H1 (cell line): Measurements from ENCODE around the gene ADAM22. TPM values are rescaled to one million over a fixed set of nuclear protein-coding genes. Genes with fewer than 3 reads are reported as not detected.
"Not testable (repeated sequence)": the region's sequence is repeated elsewhere in the genome, so short reads cannot be mapped to it uniquely, and the experiment has no call there.

Experiments
- CTCF ChIA-PET: fragments of 300-600 bp; sonication (Branson Sonifier 250); formaldehyde crosslinking; loops from one replicate; lab custom pipeline; 2021; ENCODE audit not compliant: partially characterized antibody; lab: Charles Lee
- POLR2A ChIA-PET: fragments of 300-600 bp; sonication (Branson Sonifier 250); formaldehyde crosslinking; loops from one replicate; lab custom pipeline; 2021; ENCODE audit warnings: inconsistent platforms; ENCODE audit not compliant: partially characterized antibody; lab: Charles Lee
- DNase-seq, 2 experiments: peaks; one replicate each; pipeline versions ENCODE4 v3.0.0 to v3.0.0-alpha.2; 2010 to 2022; ENCODE audit warnings: low spot score in 2 of 2, low read depth in 1 of 2, mixed read lengths in 1 of 2
- FAIRE-seq: peaks from 2 replicates; lab custom pipeline; 2011; peaks lifted over from hg19 to GRCh38; lab: Jason Lieb, UNC
- H2AFZ ChIP-seq: 2 replicates; pipeline ENCODE4 v1.8.1; 2012; ENCODE audit warnings: low read length, inconsistent platforms
- H2AK5ac ChIP-seq: 2 replicates; pipeline ENCODE4 v1.6.1; 2013; ENCODE audit warnings: low read depth, low read length
- H2BK120ac ChIP-seq: replicated peaks from 2 replicates; pipeline ENCODE3; 2013; ENCODE audit warnings: low read depth, low read length, inconsistent platforms
- H2BK12ac ChIP-seq: 2 replicates; pipeline ENCODE4 v1.6.1; 2013; ENCODE audit warnings: low read depth, low read length
- H2BK15ac ChIP-seq: 2 replicates; pipeline ENCODE4 v1.6.1; 2013; ENCODE audit warnings: low read length
- H2BK20ac ChIP-seq: 2 replicates; pipeline ENCODE4 v1.6.1; 2013; ENCODE audit warnings: low read length
- H2BK5ac ChIP-seq: 2 replicates; pipeline ENCODE4 v1.6.1; 2013; ENCODE audit warnings: low read depth, low read length
- H3K14ac ChIP-seq: 2 replicates; pipeline ENCODE4 v1.6.1; 2013; ENCODE audit warnings: inconsistent platforms; ENCODE audit not compliant: insufficient read length
- H3K18ac ChIP-seq: 2 replicates; pipeline ENCODE4 v1.6.1; 2013; ENCODE audit warnings: low read length; ENCODE audit errors: extremely low read depth
- H3K23ac ChIP-seq: 2 replicates; pipeline ENCODE4 v1.6.1; 2013; ENCODE audit warnings: inconsistent platforms; ENCODE audit not compliant: insufficient read length
- H3K23me2 ChIP-seq: 2 replicates; pipeline ENCODE4 v1.6.1; 2013; ENCODE audit warnings: low read depth, low read length
- H3K27ac ChIP-seq: 2 replicates; pipeline ENCODE4 v1.6.1; 2011; ENCODE audit warnings: low read depth, low read length, inconsistent platforms
- H3K27me3 ChIP-seq, 4 experiments: replicated peaks in 1 of 4; 1 replicate in 1 of 4; 2 replicates in 3 of 4; pipeline versions ENCODE4 v1.6.1 to v1.8.1; 2011 to 2013; ENCODE audit warnings: low read length in 3 of 4, mild to moderate bottlenecking in 3 of 4, inconsistent platforms in 2 of 4, mixed read lengths in 2 of 4, moderate library complexity in 1 of 4; ENCODE audit not compliant: control insufficient read depth in 3 of 4, insufficient read depth in 3 of 4; ENCODE audit errors: extremely low read depth in 1 of 4
- H3K36me3 ChIP-seq, 4 experiments: 2 replicates each; pipeline versions ENCODE4 v1.6.1 to v1.8.1; 2011 to 2013; ENCODE audit warnings: mild to moderate bottlenecking in 4 of 4, low read length in 3 of 4, moderate library complexity in 2 of 4, control low read depth in 1 of 4, inconsistent platforms in 1 of 4; ENCODE audit not compliant: insufficient read depth in 4 of 4, control insufficient read depth in 2 of 4
- H3K4ac ChIP-seq: replicated peaks from 2 replicates; pipeline ENCODE3; 2013; ENCODE audit warnings: low read length, low read depth, mixed read lengths, inconsistent platforms; ENCODE audit not compliant: insufficient read length
- H3K4me1 ChIP-seq, 4 experiments: replicated peaks in 1 of 4; 1 replicate in 1 of 4; 2 replicates in 3 of 4; pipeline versions ENCODE4 v1.6.1 to v1.8.1; 2011 to 2013; ENCODE audit warnings: low read length in 3 of 4, inconsistent platforms in 2 of 4, mixed read lengths in 1 of 4; ENCODE audit not compliant: insufficient read depth in 4 of 4, control insufficient read depth in 3 of 4
- H3K4me2 ChIP-seq, 2 experiments: 2 replicates each; pipeline versions ENCODE4 v1.6.1 to v1.8.1; 2011 to 2013; ENCODE audit warnings: low read depth in 2 of 2, low read length in 2 of 2, control low read depth in 1 of 2, inconsistent platforms in 1 of 2, mild to moderate bottlenecking in 1 of 2; ENCODE audit not compliant: insufficient read depth in 1 of 2
- H3K4me3 ChIP-seq, 4 experiments: fragments of 200-600, 300-600 bp in 1 of 4; sonication (generic), shearing (Covaris generic), sonication (Bioruptor Twin) in 1 of 4; 2 replicates each; pipeline versions ENCODE4 v1.5.1 to v1.8.1; 2011 to 2016; ENCODE audit warnings: low read length in 4 of 4, low read depth in 3 of 4, control low read depth in 2 of 4, inconsistent platforms in 2 of 4, mild to moderate bottlenecking in 2 of 4, mixed read lengths in 1 of 4, moderate library complexity in 1 of 4; ENCODE audit not compliant: insufficient read depth in 2 of 4; ENCODE audit errors: extremely low read depth in 1 of 4
- H3K56ac ChIP-seq: replicated peaks from 2 replicates; pipeline ENCODE3; 2013; ENCODE audit warnings: low read depth, mild to moderate bottlenecking, mixed read lengths, low read length, inconsistent platforms; ENCODE audit not compliant: insufficient read length
- H3K79me1 ChIP-seq: 2 replicates; pipeline ENCODE4 v1.6.1; 2013; ENCODE audit warnings: low read depth, low read length, control low read depth
- H3K79me2 ChIP-seq, 2 experiments: 2 replicates each; pipeline versions ENCODE4 v1.6.1 to v1.8.1; 2012 to 2013; ENCODE audit warnings: low read length in 2 of 2, mild to moderate bottlenecking in 2 of 2, inconsistent platforms in 1 of 2; ENCODE audit not compliant: insufficient read depth in 2 of 2, control insufficient read depth in 1 of 2
- H3K9ac ChIP-seq, 4 experiments: replicated peaks in 1 of 4; 1 replicate in 1 of 4; 2 replicates in 3 of 4; pipeline versions ENCODE4 v1.6.1 to v1.8.1; 2011 to 2013; ENCODE audit warnings: low read depth in 3 of 4, low read length in 3 of 4, control low read depth in 2 of 4, mild to moderate bottlenecking in 2 of 4, moderate library complexity in 2 of 4, inconsistent platforms in 1 of 4; ENCODE audit errors: extremely low read depth in 1 of 4
- H3K9me3 ChIP-seq, 2 experiments: 2 replicates each; pipeline versions ENCODE4 v1.6.1 to v1.8.1; 2012 to 2013; ENCODE audit warnings: mild to moderate bottlenecking in 2 of 2, moderate library complexity in 2 of 2, control low read depth in 1 of 2, inconsistent platforms in 1 of 2, low read depth in 1 of 2, low read length in 1 of 2, mixed read lengths in 1 of 2; ENCODE audit not compliant: insufficient read depth in 2 of 2
- H4K20me1 ChIP-seq, 2 experiments: replicated peaks in 1 of 2; 2 replicates each; pipeline versions ENCODE3 to v1.8.1; 2011 to 2013; ENCODE audit warnings: inconsistent platforms in 2 of 2, low read length in 2 of 2, mild to moderate bottlenecking in 1 of 2; ENCODE audit not compliant: insufficient read depth in 2 of 2, control insufficient read depth in 1 of 2
- H4K5ac ChIP-seq: 2 replicates; pipeline ENCODE4 v1.6.1; 2013; ENCODE audit warnings: low read length, low read depth, mixed read lengths, inconsistent platforms; ENCODE audit not compliant: insufficient read length
- H4K8ac ChIP-seq: 2 replicates; pipeline ENCODE4 v1.8.0; 2013; ENCODE audit warnings: mild to moderate bottlenecking, moderate library complexity, low read length, inconsistent platforms; ENCODE audit not compliant: insufficient read depth; ENCODE audit errors: extremely low read depth
- H4K91ac ChIP-seq: replicated peaks from 2 replicates; pipeline ENCODE3; 2013; ENCODE audit warnings: low read length, mixed read lengths, inconsistent platforms; ENCODE audit not compliant: insufficient read length
- ATF3 ChIP-seq: IDR thresholded peaks from 2 replicates; pipeline ENCODE4 v1.6.1; 2011; ENCODE audit warnings: low read depth, mild to moderate bottlenecking, low read length; ENCODE audit not compliant: insufficient read depth
- BRCA1 ChIP-seq: IDR thresholded peaks from 2 replicates; pipeline ENCODE4 v1.6.1; 2012; ENCODE audit warnings: low read depth, low read length, improper control_type of control experiment
- CBX5 ChIP-seq: fragments of 300-800, 300-1000 bp; sonication (generic); IDR thresholded peaks from 2 replicates; pipeline ENCODE4 v1.7.1; 2016; ENCODE audit warnings: antibody characterized with exemption, low read length, low read depth
- GTF2F1 ChIP-seq: IDR thresholded peaks from 2 replicates; pipeline ENCODE4 v1.6.1; 2012; ENCODE audit warnings: low read depth, low read length, improper control_type of control experiment, borderline replicate concordance
- JUND ChIP-seq: IDR thresholded peaks from 2 replicates; pipeline ENCODE4 v1.6.1; 2011; ENCODE audit warnings: mild to moderate bottlenecking, improper control_type of control experiment, low read length
- KDM5A ChIP-seq: fragments of 200-600 bp; IDR thresholded peaks from 2 replicates; pipeline ENCODE4 v1.7.1; 2012; ENCODE audit warnings: mild to moderate bottlenecking, low read length, inconsistent platforms, mixed read lengths
- MAX ChIP-seq: IDR thresholded peaks from 2 replicates; pipeline ENCODE4 v1.6.1; 2012; ENCODE audit warnings: inconsistent platforms
- SIN3A ChIP-seq, 2 experiments: IDR thresholded peaks in 1 of 2; conservative IDR thresholded peaks in 1 of 2; 2 replicates each; pipeline ENCODE4 v1.6.1; 2011 to 2012; ENCODE audit warnings: low read length in 2 of 2, improper control_type of control experiment in 1 of 2, low read depth in 1 of 2, mild to moderate bottlenecking in 1 of 2
- TEAD4 ChIP-seq: IDR thresholded peaks from 2 replicates; pipeline ENCODE4 v1.6.1; 2012; ENCODE audit warnings: low read depth, low read length, inconsistent platforms, mixed read lengths
- YY1 ChIP-seq: IDR thresholded peaks from 2 replicates; pipeline ENCODE4 v1.6.1; 2011; ENCODE audit warnings: low read depth, mild to moderate bottlenecking, low read length
- ZNF274 ChIP-seq: IDR thresholded peaks from 2 replicates; pipeline ENCODE4 v1.7.0; 2012; ENCODE audit warnings: low read length, borderline replicate concordance; ENCODE audit errors: extremely low read depth
- WGBS, 2 experiments: shearing (Covaris generic) in 1 of 2; methylation state at CpG; one replicate each; pipeline versions ENCODE4 v1.1.6 to v1.1.7; 2013 to 2015; ENCODE audit warnings: low lambda C conversion rate in 2 of 2, mixed read lengths in 2 of 2, inconsistent platforms in 1 of 2, low coverage in 1 of 2, missing lambda C conversion rate in 1 of 2; ENCODE audit not compliant: insufficient replicate concordance in 2 of 2, insufficient coverage in 1 of 2, insufficient read length in 1 of 2; ENCODE audit errors: extremely low coverage in 1 of 2, missing lambda C conversion rate in 1 of 2; 5-methylcytosine and 5-hydroxymethylcytosine counted together
- polyA plus RNA-seq, 7 experiments: library from polyadenylated mRNA; depleted of rRNA in 3 of 7; stranded (reverse) in 5 of 7; unstranded in 2 of 7; fragments of >200 nt in 5 of 7; fragments of 200-250 nt in 2 of 7; gene quantifications; 1 replicate in 5 of 7; 2 replicates in 1 of 7; 4 replicates in 1 of 7; pipeline versions ENCODE4 v1.2.1 to v1.2.3, GENCODE V29; 2011 to 2013; ENCODE audit warnings: missing spikeins in 2 of 7, mixed read lengths in 2 of 7
- total RNA-seq: library from RNA; stranded (reverse); fragmentation: NEBNext Ultra II Directional; extraction: Animal tissue kit (Norgen Biotek cat#: 25700); gene quantifications from 2 replicates; pipeline ENCODE4 v1.2.1, GENCODE V29; 2021

ADAM22 gene
- total and polyA plus RNA-seq, 2 of the 8 experiments (the other 6 are each of a cell fraction or from before 2014, with no cell fraction given): 4.6 to 21.4 TPM

- TF ChIP-seq MAX: no peak
- TF ChIP-seq ATF3: no peak
- TF ChIP-seq CBX5: no peak
- TF ChIP-seq BRCA1: no peak
- no peak for TF ChIP-seq YY1
- TF ChIP-seq SIN3A (conservative IDR thresholded peaks at IDR 0.05 in 1 of 2, IDR thresholded peaks at IDR 0.05 in 1 of 2; ENCODE audit: low read depth in 1 of 2, low read length in 2 of 2): no peak
- TF ChIP-seq JUND: no peak
- no peak for TF ChIP-seq ZNF274
- TF ChIP-seq GTF2F1: no peak
- TF ChIP-seq KDM5A: no peak
- no peak for TF ChIP-seq TEAD4
Measured at GRCh38 chr7:88156356-88156755, 222.3 kb downstream of the ADAM22 start (continued).

- H3K14ac ChIP-seq, H3K79me1 ChIP-seq, H3K79me2 ChIP-seq, H4K8ac ChIP-seq, POLR2A ChIA-PET, DNase-seq, H3K27me3 ChIP-seq, H3K36me3 ChIP-seq, H3K23ac ChIP-seq, H3K56ac ChIP-seq, H2BK15ac ChIP-seq, H2BK12ac ChIP-seq, H3K27ac ChIP-seq, H3K18ac ChIP-seq, H3K4me2 ChIP-seq, H4K91ac ChIP-seq, H3K4me3 ChIP-seq, H4K5ac ChIP-seq, H3K4ac ChIP-seq, H3K23me2 ChIP-seq, H2BK5ac ChIP-seq, FAIRE-seq, H2BK20ac ChIP-seq, H2BK120ac ChIP-seq, H2AK5ac ChIP-seq, H4K20me1 ChIP-seq, H2AFZ ChIP-seq, H3K4me1 ChIP-seq, H3K9ac ChIP-seq, H3K9me3 ChIP-seq: not testable (repeated sequence)
- WGBS, 2 experiments: 91% methylated on average over 2 of the region's 2 CpGs; no CpG with 5 or more reads in 1 of the 2 experiments
- CTCF ChIA-PET: interaction anchor here (1.2 kb wide), 1 partner anchor 9 kb away, joined by 3 read pairs; no protein-coding TSS in a partner anchor
Measured at GRCh38 chr7:88159741-88160140, 225.7 kb downstream of the ADAM22 start.
